GM12878 (cell line): ENCODE measurements around the gene KLHL26. TPM values are rescaled to one million over a fixed set of nuclear protein-coding genes. Genes with fewer than 3 reads are reported as not detected.

ENCODE experiments used
- BACH1 ChIP-seq: fragments of 450-650 bp; IDR thresholded peaks from 2 replicates; pipeline ENCODE4 v1.6.1; 2017; ENCODE audit warnings: mild to moderate bottlenecking, borderline replicate concordance
- BMI1 ChIP-seq: fragments of 450-650 bp; IDR thresholded peaks from 2 replicates; pipeline ENCODE4 v1.6.1; 2016; ENCODE audit warnings: mild to moderate bottlenecking, moderate library complexity, borderline replicate concordance
- CHD4 ChIP-seq: fragments of 200-600 bp; sonication (generic); IDR thresholded peaks from 2 replicates; pipeline ENCODE4 v1.6.1; 2016; ENCODE audit warnings: mild to moderate bottlenecking
- ETV6 ChIP-seq, 2 experiments: fragments of 450-650 bp in 1 of 2; IDR thresholded peaks in 1 of 2; conservative IDR thresholded peaks in 1 of 2; 2 replicates each; pipeline ENCODE4 v1.6.1; 2014; ENCODE audit warnings: antibody characterized with exemption in 1 of 2, borderline replicate concordance in 1 of 2, low read depth in 1 of 2, mild to moderate bottlenecking in 1 of 2, moderate library complexity in 1 of 2
- FOXM1 ChIP-seq: IDR thresholded peaks from 2 replicates; pipeline ENCODE4 v1.6.1; 2012; ENCODE audit warnings: low read depth, mild to moderate bottlenecking, inconsistent platforms, low read length, moderate library complexity
- HCFC1 ChIP-seq: fragments of 150-350 bp; IDR thresholded peaks from 2 replicates; pipeline ENCODE4 v1.6.1; 2014; ENCODE audit warnings: low read length
- KDM1A ChIP-seq: fragments of 200-600 bp; sonication (generic); IDR thresholded peaks from 2 replicates; pipeline ENCODE4 v1.6.1; 2016; ENCODE audit warnings: borderline replicate concordance
- MYB ChIP-seq: fragments of 150-350 bp; IDR thresholded peaks from 2 replicates; pipeline ENCODE4 v1.6.1; 2014; ENCODE audit warnings: mild to moderate bottlenecking, low read depth, low read length, borderline replicate concordance
- RCOR1 ChIP-seq: conservative IDR thresholded peaks from 2 replicates; pipeline ENCODE4 v1.6.1; 2012; ENCODE audit warnings: low read depth, low read length, improper control_type of control experiment
- SREBF1 ChIP-seq: IDR thresholded peaks from 2 replicates; pipeline ENCODE4 v1.6.1; 2012; ENCODE audit warnings: mild to moderate bottlenecking, low read length
- STAT3 ChIP-seq: IDR thresholded peaks from 2 replicates; pipeline ENCODE4 v1.6.1; 2011; ENCODE audit warnings: low read depth, low read length, improper control_type of control experiment
- ZNF274 ChIP-seq: IDR thresholded peaks from one replicate; pipeline ENCODE4 v1.8.0; 2011; ENCODE audit not compliant: insufficient read length, insufficient read depth
- ZSCAN29 ChIP-seq: fragments of 450-650 bp; IDR thresholded peaks from 2 replicates; pipeline ENCODE4 v1.6.1; 2017; ENCODE audit warnings: mild to moderate bottlenecking, moderate library complexity
- polyA plus RNA-seq, 11 experiments: library from polyadenylated mRNA; depleted of rRNA in 4 of 11; unstranded in 6 of 11; stranded (reverse) in 5 of 11; fragments of >200 nt; fragmentation: Nextera tagmentation in 4 of 11; fragmentation: Illumina TruSeq in 1 of 11; extraction: Ambion mirVana in 4 of 11; extraction: Trizol in 1 of 11; gene quantifications; 1 replicate in 1 of 11; 2 replicates in 10 of 11; pipeline versions ENCODE4 v1.2.1 to v1.2.3, GENCODE V29; 2011 to 2016; ENCODE audit warnings: inconsistent platforms in 2 of 11, missing spikeins in 2 of 11, low read depth in 1 of 11
- total RNA-seq, 4 experiments: library from RNA; depleted of rRNA in 3 of 4; stranded (reverse); fragments of >200 nt in 3 of 4; fragmentation: Illumina TruSeq in 1 of 4; extraction: Trizol in 1 of 4; gene quantifications; 2 replicates each; pipeline versions ENCODE4 v1.2.1 to v1.2.3, GENCODE V29; 2013 to 2021
- TF ChIP-seq, protein P1 (sequence below): fragments of 450-650 bp; IDR thresholded peaks from 2 replicates; pipeline ENCODE4 v1.6.1; 2016; ENCODE audit warnings: mild to moderate bottlenecking
- TF ChIP-seq, protein P2 (sequence below): fragments of 450-650 bp; formaldehyde crosslinking; IDR thresholded peaks from 2 replicates; pipeline ENCODE4 v1.5.0; 2022; ENCODE audit warnings: mild to moderate bottlenecking, missing genetic modification characterization
- TF ChIP-seq, protein P3 (sequence below): fragments of 450-650 bp; IDR thresholded peaks from 2 replicates; pipeline ENCODE4 v1.6.1; 2017; ENCODE audit warnings: low read depth, mild to moderate bottlenecking, moderate library complexity
- TF ChIP-seq, protein P4 (sequence below): IDR thresholded peaks from 2 replicates; pipeline ENCODE4 v1.6.1; 2012; ENCODE audit warnings: low read depth, low read length, improper control_type of control experiment

Gene KLHL26
- total and polyA plus RNA-seq, 10 of the 15 experiments (the other 5 are each of a cell fraction or from before 2014, with no cell fraction given): 0.18 to 14.6 (median 2.9) TPM

DNA sequence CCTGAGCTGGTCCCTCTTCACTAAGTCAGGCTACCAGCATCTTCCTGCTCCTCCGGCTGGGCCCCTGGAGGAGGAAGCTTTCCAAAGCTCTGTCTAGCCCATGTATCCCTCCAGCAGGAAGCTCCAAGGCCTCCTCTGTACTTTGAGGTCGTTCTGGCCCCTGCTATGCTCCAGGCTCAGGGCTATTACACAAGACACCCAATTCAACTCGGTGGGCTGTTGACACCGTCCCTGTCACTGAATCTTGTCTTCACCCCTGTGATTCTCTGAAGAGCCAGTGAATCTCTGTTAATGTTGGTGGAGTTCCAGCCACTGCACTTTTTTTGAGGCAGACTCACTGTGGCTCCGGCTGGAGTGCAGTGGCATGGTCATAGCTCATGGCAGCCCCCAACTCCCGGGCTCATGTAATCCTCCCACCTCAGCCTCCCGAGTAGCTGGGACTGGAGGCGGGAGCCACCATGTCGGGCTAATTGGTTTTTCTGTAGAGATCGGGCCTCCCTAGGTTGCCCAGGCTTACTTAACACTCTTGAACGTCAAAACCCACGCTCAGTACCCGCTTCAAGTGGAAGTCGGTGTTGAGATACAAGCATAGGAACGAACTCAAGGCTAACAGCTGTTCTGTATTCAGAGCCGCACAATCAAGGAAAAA is 48.7 kb upstream of the KLHL26 start (continued):
- TF ChIP-seq BMI1: no peak
- TF ChIP-seq CHD4: no peak
- TF ChIP-seq HCFC1: no peak
- TF ChIP-seq ZNF274: no peak
- TF ChIP-seq, protein P1, sequence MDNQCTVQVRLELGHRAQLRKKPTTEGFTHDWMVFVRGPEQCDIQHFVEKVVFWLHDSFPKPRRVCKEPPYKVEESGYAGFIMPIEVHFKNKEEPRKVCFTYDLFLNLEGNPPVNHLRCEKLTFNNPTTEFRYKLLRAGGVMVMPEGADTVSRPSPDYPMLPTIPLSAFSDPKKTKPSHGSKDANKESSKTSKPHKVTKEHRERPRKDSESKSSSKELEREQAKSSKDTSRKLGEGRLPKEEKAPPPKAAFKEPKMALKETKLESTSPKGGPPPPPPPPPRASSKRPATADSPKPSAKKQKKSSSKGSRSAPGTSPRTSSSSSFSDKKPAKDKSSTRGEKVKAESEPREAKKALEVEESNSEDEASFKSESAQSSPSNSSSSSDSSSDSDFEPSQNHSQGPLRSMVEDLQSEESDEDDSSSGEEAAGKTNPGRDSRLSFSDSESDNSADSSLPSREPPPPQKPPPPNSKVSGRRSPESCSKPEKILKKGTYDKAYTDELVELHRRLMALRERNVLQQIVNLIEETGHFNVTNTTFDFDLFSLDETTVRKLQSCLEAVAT: peak; percentile 11; the same call in 1 of the 2 replicates
- TF ChIP-seq FOXM1: no peak
- TF ChIP-seq, protein P2, sequence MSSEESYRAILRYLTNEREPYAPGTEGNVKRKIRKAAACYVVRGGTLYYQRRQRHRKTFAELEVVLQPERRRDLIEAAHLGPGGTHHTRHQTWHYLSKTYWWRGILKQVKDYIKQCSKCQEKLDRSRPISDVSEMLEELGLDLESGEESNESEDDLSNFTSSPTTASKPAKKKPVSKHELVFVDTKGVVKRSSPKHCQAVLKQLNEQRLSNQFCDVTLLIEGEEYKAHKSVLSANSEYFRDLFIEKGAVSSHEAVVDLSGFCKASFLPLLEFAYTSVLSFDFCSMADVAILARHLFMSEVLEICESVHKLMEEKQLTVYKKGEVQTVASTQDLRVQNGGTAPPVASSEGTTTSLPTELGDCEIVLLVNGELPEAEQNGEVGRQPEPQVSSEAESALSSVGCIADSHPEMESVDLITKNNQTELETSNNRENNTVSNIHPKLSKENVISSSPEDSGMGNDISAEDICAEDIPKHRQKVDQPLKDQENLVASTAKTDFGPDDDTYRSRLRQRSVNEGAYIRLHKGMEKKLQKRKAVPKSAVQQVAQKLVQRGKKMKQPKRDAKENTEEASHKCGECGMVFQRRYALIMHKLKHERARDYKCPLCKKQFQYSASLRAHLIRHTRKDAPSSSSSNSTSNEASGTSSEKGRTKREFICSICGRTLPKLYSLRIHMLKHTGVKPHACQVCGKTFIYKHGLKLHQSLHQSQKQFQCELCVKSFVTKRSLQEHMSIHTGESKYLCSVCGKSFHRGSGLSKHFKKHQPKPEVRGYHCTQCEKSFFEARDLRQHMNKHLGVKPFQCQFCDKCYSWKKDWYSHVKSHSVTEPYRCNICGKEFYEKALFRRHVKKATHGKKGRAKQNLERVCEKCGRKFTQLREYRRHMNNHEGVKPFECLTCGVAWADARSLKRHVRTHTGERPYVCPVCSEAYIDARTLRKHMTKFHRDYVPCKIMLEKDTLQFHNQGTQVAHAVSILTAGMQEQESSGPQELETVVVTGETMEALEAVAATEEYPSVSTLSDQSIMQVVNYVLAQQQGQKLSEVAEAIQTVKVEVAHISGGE (CRISPR knock-in tag): no peak
- TF ChIP-seq SREBF1: no peak
- TF ChIP-seq, protein P3, sequence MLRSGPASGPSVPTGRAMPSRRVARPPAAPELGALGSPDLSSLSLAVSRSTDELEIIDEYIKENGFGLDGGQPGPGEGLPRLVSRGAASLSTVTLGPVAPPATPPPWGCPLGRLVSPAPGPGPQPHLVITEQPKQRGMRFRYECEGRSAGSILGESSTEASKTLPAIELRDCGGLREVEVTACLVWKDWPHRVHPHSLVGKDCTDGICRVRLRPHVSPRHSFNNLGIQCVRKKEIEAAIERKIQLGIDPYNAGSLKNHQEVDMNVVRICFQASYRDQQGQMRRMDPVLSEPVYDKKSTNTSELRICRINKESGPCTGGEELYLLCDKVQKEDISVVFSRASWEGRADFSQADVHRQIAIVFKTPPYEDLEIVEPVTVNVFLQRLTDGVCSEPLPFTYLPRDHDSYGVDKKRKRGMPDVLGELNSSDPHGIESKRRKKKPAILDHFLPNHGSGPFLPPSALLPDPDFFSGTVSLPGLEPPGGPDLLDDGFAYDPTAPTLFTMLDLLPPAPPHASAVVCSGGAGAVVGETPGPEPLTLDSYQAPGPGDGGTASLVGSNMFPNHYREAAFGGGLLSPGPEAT: no peak
- TF ChIP-seq, protein P4, sequence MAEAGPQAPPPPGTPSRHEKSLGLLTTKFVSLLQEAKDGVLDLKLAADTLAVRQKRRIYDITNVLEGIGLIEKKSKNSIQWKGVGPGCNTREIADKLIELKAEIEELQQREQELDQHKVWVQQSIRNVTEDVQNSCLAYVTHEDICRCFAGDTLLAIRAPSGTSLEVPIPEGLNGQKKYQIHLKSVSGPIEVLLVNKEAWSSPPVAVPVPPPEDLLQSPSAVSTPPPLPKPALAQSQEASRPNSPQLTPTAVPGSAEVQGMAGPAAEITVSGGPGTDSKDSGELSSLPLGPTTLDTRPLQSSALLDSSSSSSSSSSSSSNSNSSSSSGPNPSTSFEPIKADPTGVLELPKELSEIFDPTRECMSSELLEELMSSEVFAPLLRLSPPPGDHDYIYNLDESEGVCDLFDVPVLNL: 0 out of 2 replicates have a peak, but pooled peaks have one; percentile 1
- no peak for TF ChIP-seq RCOR1
- no peak for TF ChIP-seq KDM1A
- TF ChIP-seq MYB: no peak
- no peak for TF ChIP-seq BACH1
- no peak for TF ChIP-seq STAT3
- TF ChIP-seq ETV6 (conservative IDR thresholded peaks at IDR 0.05 in 1 of 2, IDR thresholded peaks at IDR 0.05 in 1 of 2; ENCODE audit: borderline replicate concordance in 1 of 2, low read depth in 1 of 2): peak in 1 of 2 experiments; percentile 37; a peak in 1 of 4 replicates
- no peak for TF ChIP-seq ZSCAN29
- TF ChIP-seq, all 136 proteins: peak for 4
